ENCODE measurements around the gene CXCL14.

DNA sequence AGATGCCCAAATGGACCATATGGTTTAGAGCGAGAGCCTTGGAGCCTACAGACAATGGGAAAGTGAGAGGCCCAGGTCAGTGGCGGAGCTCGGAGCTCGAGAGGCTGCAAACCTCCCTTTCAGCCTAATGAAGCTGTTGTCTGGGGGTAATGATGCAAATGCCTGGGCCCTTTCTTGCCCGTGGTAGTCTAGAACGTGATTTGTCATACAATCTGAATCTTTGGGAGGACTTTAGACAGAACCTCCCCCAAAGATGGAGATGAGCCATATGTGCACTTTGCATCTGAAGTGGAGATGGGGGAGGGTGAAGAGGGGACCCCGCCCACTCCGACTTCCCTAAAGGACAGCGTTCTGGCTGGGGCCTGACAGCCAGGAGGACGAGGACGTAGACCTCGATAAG, 32.7 kb downstream of the CXCL14 start:
- no peak for TF ChIP-seq POLR2A (IDR thresholded peaks at IDR 0.05; ENCODE audit: low read depth, low read length)
- no peak for TF ChIP-seq POLR2AphosphoS5 (IDR thresholded peaks at IDR 0.05; ENCODE audit: low read depth, low read length)
